GM12878 (cell line): Measurements from ENCODE around the gene CIAPIN1. TPM values are rescaled to one million over a fixed set of nuclear protein-coding genes. Genes with fewer than 3 reads are reported as not detected.

Experiments used
- ATAC-seq: fragments of 200-7000 bp; cut with Tn5 transposase; 3 replicates; pipeline ENCODE4 v1.9.1; 2020; ENCODE audit warnings: mild to moderate bottlenecking, moderate library complexity
- BruUV-seq: library from RNA; stranded (reverse); fragments of 400-500 nt; replicated peaks from 2 replicates; lab custom pipeline; 2021; lab: Mats Ljungman, UMichigan
- CTCF ChIA-PET: fragments of 300-600 bp; sonication (Branson Sonifier 250); formaldehyde crosslinking; extraction: SDS; loops from one replicate; lab custom pipeline; 2021; ENCODE audit warnings: inconsistent platforms; lab: Yijun Ruan, JAX
- POLR2A ChIA-PET: fragments of 350-600 bp; formaldehyde crosslinking; extraction: SDS; loops from one replicate; lab custom pipeline; 2021; ENCODE audit warnings: inconsistent platforms; lab: Charles Lee
- RAD21 ChIA-PET: fragments of 300-600 bp; sonication (Branson Sonifier 250); formaldehyde crosslinking; loops from one replicate; lab custom pipeline; 2023; ENCODE audit warnings: antibody characterized with exemption; ENCODE audit not compliant: unreplicated experiment; lab: Charles Lee
- SMC1A ChIA-PET: fragments of 300-600 bp; sonication (Branson Sonifier 250); formaldehyde crosslinking; loops from one replicate; lab custom pipeline; 2023; ENCODE audit not compliant: unreplicated experiment, uncharacterized antibody; lab: Charles Lee
- DNase-seq: peaks from one replicate; pipeline ENCODE4 v3.0.0-alpha.2; 2011; ENCODE audit warnings: low read depth, low spot score
- FAIRE-seq: peaks from 3 replicates; lab custom pipeline; 2011; peaks lifted over from hg19 to GRCh38; lab: Jason Lieb, UNC
- H2AFZ ChIP-seq: 2 replicates; pipeline ENCODE4 v1.6.0; 2011; ENCODE audit warnings: low read depth, low read length, control low read depth; ENCODE audit not compliant: control insufficient read depth
- H3K27ac ChIP-seq: 2 replicates; pipeline ENCODE4 v1.5.1; 2011; ENCODE audit warnings: control low read depth; ENCODE audit not compliant: control insufficient read depth, insufficient read depth
- H3K27me3 ChIP-seq, 2 experiments: replicated peaks in 1 of 2; 2 replicates each; pipeline versions ENCODE4 v1.6.0 to v1.6.1; 2011; ENCODE audit warnings: low read length in 1 of 2; ENCODE audit not compliant: control insufficient read depth in 2 of 2, insufficient read depth in 2 of 2
- H3K36me3 ChIP-seq, 2 experiments: 2 replicates each; pipeline ENCODE4 v1.5.1; 2011; ENCODE audit warnings: low read length in 1 of 2; ENCODE audit not compliant: control insufficient read depth in 2 of 2, insufficient read depth in 2 of 2
- H3K4me1 ChIP-seq: 2 replicates; pipeline ENCODE4 v1.6.1; 2011; ENCODE audit warnings: mild to moderate bottlenecking, low read length, moderate library complexity, mixed read lengths; ENCODE audit not compliant: control insufficient read depth, insufficient read depth
- H3K4me2 ChIP-seq: 2 replicates; pipeline ENCODE4 v1.6.0; 2011; ENCODE audit warnings: control low read depth; ENCODE audit not compliant: control insufficient read depth, insufficient read depth
- H3K4me3 ChIP-seq: fragments of 200-600 bp; sonication (generic); 2 replicates; pipeline ENCODE4 v1.5.1; 2016
- H3K79me2 ChIP-seq: 2 replicates; pipeline ENCODE4 v1.6.0; 2011; ENCODE audit warnings: low read length; ENCODE audit not compliant: control insufficient read depth, insufficient read depth
- H3K9ac ChIP-seq: 2 replicates; pipeline ENCODE4 v1.8.0; 2011; ENCODE audit warnings: low read length, control low read depth, mixed read lengths; ENCODE audit not compliant: control insufficient read depth, insufficient read depth
- H3K9me3 ChIP-seq: replicated peaks from 3 replicates; pipeline ENCODE4 v1.5.1; 2011; ENCODE audit warnings: mild to moderate bottlenecking, low read length; ENCODE audit not compliant: control insufficient read depth, insufficient read depth
- H4K20me1 ChIP-seq: 2 replicates; pipeline ENCODE4 v1.6.0; 2011; ENCODE audit not compliant: control insufficient read depth, insufficient read depth
- ASH2L ChIP-seq: fragments of 300-600, 200-600 bp; sonication (generic); IDR thresholded peaks from 2 replicates; pipeline ENCODE4 v1.6.1; 2017; ENCODE audit warnings: low read depth, mild to moderate bottlenecking, borderline replicate concordance
- TAF1 ChIP-seq: IDR thresholded peaks from 2 replicates; pipeline ENCODE4 v1.6.1; 2011; ENCODE audit warnings: mild to moderate bottlenecking, low read depth, low read length, borderline replicate concordance
- WGBS: methylation state at CpG from one replicate; pipeline ENCODE4 v1.1.6; 2016; ENCODE audit warnings: low lambda C conversion rate; ENCODE audit not compliant: insufficient replicate concordance, insufficient coverage; ENCODE audit errors: missing lambda C conversion rate; 5-methylcytosine and 5-hydroxymethylcytosine counted together
- in situ Hi-C: fragments of 300-500 bp; cut with MboI; formaldehyde crosslinking; loops from 9 replicates; pipeline ENCODE4 v1.14.3; 2018; ENCODE audit warnings: mixed read lengths
- intact Hi-C: fragments of 100-400 bp; cut with micrococcal nuclease; formaldehyde crosslinking; loops from one replicate; pipeline ENCODE4 v1.14.2; 2022; ENCODE audit not compliant: unreplicated experiment
- polyA plus RNA-seq, 11 experiments: library from polyadenylated mRNA; depleted of rRNA in 4 of 11; unstranded in 6 of 11; stranded (reverse) in 5 of 11; fragments of >200 nt; fragmentation: Nextera tagmentation in 4 of 11; fragmentation: Illumina TruSeq in 1 of 11; extraction: Ambion mirVana in 4 of 11; extraction: Trizol in 1 of 11; gene quantifications; 1 replicate in 1 of 11; 2 replicates in 10 of 11; pipeline versions ENCODE4 v1.2.1 to v1.2.3, GENCODE V29; 2011 to 2016; ENCODE audit warnings: inconsistent platforms in 2 of 11, missing spikeins in 2 of 11, low read depth in 1 of 11
- total RNA-seq, 4 experiments: library from RNA; depleted of rRNA in 3 of 4; stranded (reverse); fragments of >200 nt in 3 of 4; fragmentation: Illumina TruSeq in 1 of 4; extraction: Trizol in 1 of 4; gene quantifications; 2 replicates each; pipeline versions ENCODE4 v1.2.1 to v1.2.3, GENCODE V29; 2013 to 2021
- TF ChIP-seq, protein P1 (sequence below): fragments of 450-650 bp; IDR thresholded peaks from 2 replicates; pipeline ENCODE4 v1.6.1; 2017; ENCODE audit warnings: mild to moderate bottlenecking

Gene CIAPIN1
- total and polyA plus RNA-seq, 10 of the 15 experiments (the other 5 are each of a cell fraction or from before 2014, with no cell fraction given), result 46.2 to 150 (median 54.3) TPM

DNA sequence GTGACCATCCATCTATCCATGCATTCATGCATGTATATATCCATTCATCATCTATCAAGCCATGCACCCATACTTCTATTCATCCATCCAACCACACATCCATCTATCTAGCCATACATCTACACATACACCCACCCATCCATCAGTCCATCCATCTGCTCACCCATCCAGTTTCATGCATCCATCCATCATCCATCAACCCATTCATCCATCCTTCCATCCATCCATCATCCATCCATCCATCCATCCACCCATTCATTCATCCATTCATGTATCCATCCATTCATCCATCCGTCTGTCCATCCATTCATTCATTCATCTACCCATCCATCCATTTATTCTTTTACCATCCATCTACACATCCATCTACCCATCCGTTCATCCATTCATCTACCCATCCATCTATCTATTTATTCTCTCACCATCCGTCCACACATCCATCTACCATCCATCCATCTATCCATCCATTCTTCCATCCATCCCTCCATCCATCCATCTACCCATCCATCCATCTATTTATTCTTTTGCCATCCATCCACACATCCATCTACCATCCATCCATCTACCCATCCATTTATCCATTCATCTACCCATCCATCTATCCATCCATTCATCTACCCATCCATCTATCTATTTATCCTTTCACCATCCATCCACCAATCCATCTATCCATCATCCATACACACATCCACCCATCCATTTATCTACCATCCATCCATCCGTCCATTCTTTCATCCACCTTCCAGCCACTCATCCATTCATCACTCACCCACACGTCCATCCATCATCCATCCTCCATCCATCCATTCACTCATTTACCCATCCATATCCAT, 39.4 kb downstream of the CIAPIN1 start:
- TF ChIP-seq, protein P1, sequence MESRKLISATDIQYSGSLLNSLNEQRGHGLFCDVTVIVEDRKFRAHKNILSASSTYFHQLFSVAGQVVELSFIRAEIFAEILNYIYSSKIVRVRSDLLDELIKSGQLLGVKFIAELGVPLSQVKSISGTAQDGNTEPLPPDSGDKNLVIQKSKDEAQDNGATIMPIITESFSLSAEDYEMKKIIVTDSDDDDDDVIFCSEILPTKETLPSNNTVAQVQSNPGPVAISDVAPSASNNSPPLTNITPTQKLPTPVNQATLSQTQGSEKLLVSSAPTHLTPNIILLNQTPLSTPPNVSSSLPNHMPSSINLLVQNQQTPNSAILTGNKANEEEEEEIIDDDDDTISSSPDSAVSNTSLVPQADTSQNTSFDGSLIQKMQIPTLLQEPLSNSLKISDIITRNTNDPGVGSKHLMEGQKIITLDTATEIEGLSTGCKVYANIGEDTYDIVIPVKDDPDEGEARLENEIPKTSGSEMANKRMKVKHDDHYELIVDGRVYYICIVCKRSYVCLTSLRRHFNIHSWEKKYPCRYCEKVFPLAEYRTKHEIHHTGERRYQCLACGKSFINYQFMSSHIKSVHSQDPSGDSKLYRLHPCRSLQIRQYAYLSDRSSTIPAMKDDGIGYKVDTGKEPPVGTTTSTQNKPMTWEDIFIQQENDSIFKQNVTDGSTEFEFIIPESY, result no peak
- no peak for TF ChIP-seq ASH2L
- no peak for TF ChIP-seq TAF1
- POLR2A ChIA-PET, result no interaction called here
- DNase-seq (no peak), ATAC-seq (no peak), FAIRE-seq (no peak)
- no peak overlapping the region for H3K4me2 ChIP-seq
- RAD21 ChIA-PET, result interaction anchor here (1.3 to 1.5 kb wide), 2 partner anchors 20 to 104 kb away, joined by 3 to 4 read pairs; no protein-coding TSS in a partner anchor
- H3K4me3 ChIP-seq, result no peak overlapping the region
- CTCF ChIA-PET, result interaction anchor here (0.9 to 1.6 kb wide), 3 partner anchors 9 to 105 kb away, joined by 3 to 6 read pairs (median 4); no protein-coding TSS in a partner anchor
- no peak overlapping the region for H3K27ac ChIP-seq
- 70% methylated on average over 5 of the region's 5 CpGs for WGBS
- H2AFZ ChIP-seq, result no peak overlapping the region
- no peaks in the 10 kb centered on the region for H3K79me2 ChIP-seq
- in situ Hi-C loops, result no loop called here
- H3K9me3 ChIP-seq, result no peaks in the 10 kb centered on the region
- no peaks in the 10 kb centered on the region for H3K36me3 ChIP-seq
- SMC1A ChIA-PET, result no interaction called here
- no peak overlapping the region for H3K9ac ChIP-seq
- no peaks in the 10 kb centered on the region for H4K20me1 ChIP-seq
- BruUV-seq, result no TSS peak
- intact Hi-C loops, result no loop called here
- peaks cover 23% of the 10 kb centered on the region for H3K4me1 ChIP-seq
- no peaks in the 10 kb centered on the region for H3K27me3 ChIP-seq
